K562 (cell line): ENCODE results near the gene CLCNKA. TPM values are rescaled to one million over a fixed set of nuclear protein-coding genes. Genes with fewer than 3 reads are reported as not detected.

Source experiments
- CXXC5 ChIP-seq: fragments of 250-450 bp; sonication (Bioruptor Pico); IDR thresholded peaks from 2 replicates; pipeline ENCODE4 v1.8.0; 2022; ENCODE audit warnings: inconsistent platforms, mild to moderate bottlenecking, moderate library complexity
- DACH1 ChIP-seq: fragments of 450-650 bp; IDR thresholded peaks from 2 replicates; pipeline ENCODE4 v1.6.1; 2018; ENCODE audit not compliant: partially characterized antibody
- EZH2 ChIP-seq: IDR thresholded peaks from 2 replicates; pipeline ENCODE4 v1.6.1; 2012; ENCODE audit warnings: low read depth, mild to moderate bottlenecking, inconsistent platforms, low read length, borderline replicate concordance
- FOXJ2 ChIP-seq: fragments of 200-800 bp; sonication (Bioruptor generic); IDR thresholded peaks from 2 replicates; pipeline ENCODE4 v1.6.1; 2016; ENCODE audit warnings: missing genetic modification characterization, missing compliant biosample characterization
- GABPB2 ChIP-seq: fragments of 250-450 bp; sonication (Bioruptor Pico); conservative IDR thresholded peaks from 2 replicates; pipeline ENCODE4 v1.5.1; 2021; ENCODE audit warnings: mild to moderate bottlenecking
- GTF2A2 ChIP-seq: IDR thresholded peaks from 2 replicates; pipeline ENCODE4 v1.6.1; 2016; ENCODE audit warnings: mild to moderate bottlenecking, missing genetic modification characterization, missing compliant biosample characterization
- HDGF ChIP-seq: fragments of 450-650 bp; IDR thresholded peaks from 2 replicates; pipeline ENCODE4 v1.6.1; 2016
- KDM4B ChIP-seq, 2 experiments: fragments of 450-650 bp in 1 of 2; sonication (generic) in 1 of 2; IDR thresholded peaks; 2 replicates each; pipeline ENCODE4 v1.6.1; 2016 to 2017; ENCODE audit warnings: borderline replicate concordance in 2 of 2, antibody characterized with exemption in 1 of 2, low read depth in 1 of 2, mild to moderate bottlenecking in 1 of 2
- LEF1 ChIP-seq: fragments of 450-650 bp; IDR thresholded peaks from 2 replicates; pipeline ENCODE4 v1.6.1; 2016; ENCODE audit warnings: mild to moderate bottlenecking
- MCM5 ChIP-seq: fragments of 450-650 bp; IDR thresholded peaks from 2 replicates; pipeline ENCODE4 v1.6.1; 2016; ENCODE audit warnings: low read depth
- MEF2D ChIP-seq: conservative IDR thresholded peaks from 2 replicates; pipeline ENCODE4 v1.6.1; 2016; ENCODE audit warnings: low read depth, missing genetic modification characterization, missing compliant biosample characterization
- MNT ChIP-seq, 2 experiments: fragments of 450-650 bp; conservative IDR thresholded peaks; 2 replicates each; pipeline ENCODE4 v1.6.1; 2017; ENCODE audit warnings: mild to moderate bottlenecking in 2 of 2, moderate library complexity in 2 of 2
- NRF1 ChIP-seq, 2 experiments: fragments of 450-650 bp; IDR thresholded peaks in 1 of 2; conservative IDR thresholded peaks in 1 of 2; 2 replicates each; pipeline ENCODE4 v1.6.1; 2014; ENCODE audit warnings: mild to moderate bottlenecking in 2 of 2
- PHF21A ChIP-seq: fragments of 450-650 bp; IDR thresholded peaks from 2 replicates; pipeline ENCODE4 v1.6.1; 2017; ENCODE audit warnings: low read depth, borderline replicate concordance
- PML ChIP-seq: IDR thresholded peaks from 2 replicates; pipeline ENCODE4 v1.6.1; 2012; ENCODE audit warnings: low read length, inconsistent platforms
- SMARCE1 ChIP-seq: fragments of 450-650 bp; IDR thresholded peaks from 2 replicates; pipeline ENCODE4 v1.7.1; 2016; ENCODE audit warnings: mild to moderate bottlenecking
- STAT5B ChIP-seq: fragments of 250-450 bp; sonication (Bioruptor Pico); IDR thresholded peaks from 2 replicates; pipeline ENCODE4 v1.8.0; 2021; ENCODE audit warnings: mild to moderate bottlenecking, inconsistent platforms
- SUPT5H ChIP-seq: fragments of 450-650 bp; IDR thresholded peaks from 2 replicates; pipeline ENCODE4 v1.6.1; 2016
- ZBTB40 ChIP-seq, 2 experiments: fragments of 450-650 bp in 1 of 2; sonication (generic) in 1 of 2; formaldehyde crosslinking in 1 of 2; IDR thresholded peaks; 2 replicates each; pipeline versions ENCODE4 v1.7.1 to v1.9.0; 2016 to 2022; ENCODE audit warnings: inconsistent platforms in 1 of 2, mild to moderate bottlenecking in 1 of 2, missing genetic modification reagents in 1 of 2
- polyA plus RNA-seq, 8 experiments: library from polyadenylated mRNA; depleted of rRNA in 4 of 8; stranded (reverse) in 5 of 8; unstranded in 3 of 8; fragments of >200 nt; fragmentation: Nextera tagmentation in 2 of 8; fragmentation: Illumina TruSeq in 1 of 8; extraction: Ambion mirVana in 2 of 8; extraction: Trizol in 1 of 8; gene quantifications; 2 replicates each; pipeline versions ENCODE4 v1.2.1 to v1.2.3, GENCODE V29; 2011 to 2014; ENCODE audit warnings: inconsistent platforms in 1 of 8, missing spikeins in 1 of 8
- total RNA-seq, 7 experiments: library from RNA; depleted of rRNA in 6 of 7; stranded (reverse); fragments of >200 nt in 6 of 7; fragmentation: Illumina TruSeq in 2 of 7; extraction: Trizol in 2 of 7; gene quantifications; 2 replicates each; pipeline versions ENCODE4 v1.2.1 to v1.2.3, GENCODE V29; 2011 to 2021; ENCODE audit warnings: low replicate concordance in 1 of 7

Gene CLCNKA
- total and polyA plus RNA-seq, 9 of the 15 experiments (the other 6 are each of a cell fraction or from before 2014, with no cell fraction given) = 0.03 to 0.37 (median 0.10) TPM; not detected in 3

- TF ChIP-seq EZH2 (no peak), PML (no peak), FOXJ2 (tag) (peak; percentile 65; the same call in 1 of the 2 replicates), STAT5B (no peak), CXXC5 (CRISPR knock-in tag) (peak; percentile 44; the same call in 1 of the 2 replicates), ZBTB40 (IDR thresholded peaks at IDR 0.05) (0 out of 2 replicates have a peak, but pooled peaks have one; percentile 24), ZBTB40 (CRISPR knock-in tag; IDR thresholded peaks at IDR 0.05) (no peak), LEF1 (peak; percentile 85), HDGF (peak; percentile 97), SMARCE1 (peak; percentile 8; the same call in 1 of the 2 replicates), NRF1 (conservative IDR thresholded peaks at IDR 0.05 in 1 of 2, IDR thresholded peaks at IDR 0.05 in 1 of 2) (0 out of 4 replicates have a peak, but pooled peaks have one; percentile 16 to 25), GABPB2 (CRISPR knock-in tag) (no peak), MCM5 (no peak), MEF2D (peak; percentile 99), DACH1 (peak; percentile 30), MNT (conservative IDR thresholded peaks at IDR 0.05) (peak; percentile 44 to 56; a peak in 2 of 4 replicates), PHF21A (no peak), SUPT5H (0 out of 2 replicates have a peak, but pooled peaks have one; percentile 48), KDM4B (IDR thresholded peaks at IDR 0.05; ENCODE audit: borderline replicate concordance in 2 of 2, low read depth in 1 of 2) (peak in 1 of 2 experiments; percentile 24; a peak in 1 of 4 replicates), GTF2A2 (tag) (no peak)
Observed at GRCh38 chr1:16012590-16013219, 9.1 kb upstream of the CLCNKA start (continued).
